Stimulated activated CD8-positive, alpha-beta memory T cell treated with anti-CD3 and anti-CD28 coated beads, Interleukin-2, amount 100 ng/mL, for 1 hour (primary cell): ENCODE results near the gene CES1.
"Not testable (repeated sequence)": the region's sequence is repeated elsewhere in the genome, so short reads cannot be mapped to it uniquely, and the experiment has no call there.

Experiments used
- DNase-seq, 2 donors: peaks; one replicate each; pipeline ENCODE4 v3.0.0-alpha.2; 2020; ENCODE audit warnings: low read depth in 2 of 2

CES1 gene

DNA sequence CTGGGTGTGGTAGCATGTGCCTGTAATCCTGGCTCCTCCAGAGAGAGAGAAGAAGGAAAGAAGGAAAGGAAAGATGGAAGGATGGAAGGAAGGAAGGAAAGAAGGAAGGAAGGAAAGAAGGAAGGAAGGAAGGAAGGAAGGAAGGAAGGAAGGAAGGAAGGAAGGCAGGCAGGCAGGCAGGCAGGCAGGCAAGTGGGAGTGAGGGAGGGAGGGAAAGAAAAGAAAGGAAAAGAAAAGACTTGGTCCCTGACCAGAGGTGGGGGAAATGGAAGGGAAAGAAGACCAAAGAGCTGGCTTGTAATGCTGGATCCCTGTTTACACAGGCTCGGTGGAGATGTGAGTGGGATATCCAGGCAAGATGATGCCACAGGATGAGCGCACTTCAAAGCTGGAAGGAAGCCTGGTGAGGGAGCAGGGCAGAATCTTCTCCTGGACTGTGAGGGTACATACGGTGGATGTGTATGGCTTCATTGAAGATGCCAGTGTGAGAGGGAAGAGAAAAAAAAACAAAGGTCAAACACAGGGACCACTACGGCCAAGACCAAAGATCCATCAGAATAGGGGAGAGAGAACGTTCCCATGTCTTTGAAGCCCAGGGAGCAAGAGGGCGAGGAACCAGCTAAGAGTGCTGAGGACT is 2.1 kb downstream of the CES1 start:
- no peak for DNase-seq

DNA sequence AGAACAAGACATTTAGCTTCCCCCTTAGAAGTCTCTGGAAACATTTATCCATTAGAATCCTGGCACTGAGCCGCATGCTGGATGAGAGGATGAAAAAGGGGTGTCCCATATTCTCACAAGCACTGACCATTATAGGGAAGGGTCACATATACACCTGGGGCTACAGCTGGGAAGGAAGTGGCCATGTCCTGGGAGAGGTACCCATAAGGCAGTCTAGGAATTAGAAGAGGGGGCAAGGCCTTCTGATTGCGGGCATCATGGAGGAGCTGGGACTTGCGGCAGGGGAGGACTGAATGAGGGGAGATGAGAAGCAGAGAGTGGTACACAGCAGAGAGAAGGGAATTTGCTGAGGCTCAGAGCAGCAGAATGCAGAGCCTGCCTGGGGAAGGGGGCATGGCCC is 3.7 kb downstream of the CES1 start:
- not testable (repeated sequence) for DNase-seq

DNA sequence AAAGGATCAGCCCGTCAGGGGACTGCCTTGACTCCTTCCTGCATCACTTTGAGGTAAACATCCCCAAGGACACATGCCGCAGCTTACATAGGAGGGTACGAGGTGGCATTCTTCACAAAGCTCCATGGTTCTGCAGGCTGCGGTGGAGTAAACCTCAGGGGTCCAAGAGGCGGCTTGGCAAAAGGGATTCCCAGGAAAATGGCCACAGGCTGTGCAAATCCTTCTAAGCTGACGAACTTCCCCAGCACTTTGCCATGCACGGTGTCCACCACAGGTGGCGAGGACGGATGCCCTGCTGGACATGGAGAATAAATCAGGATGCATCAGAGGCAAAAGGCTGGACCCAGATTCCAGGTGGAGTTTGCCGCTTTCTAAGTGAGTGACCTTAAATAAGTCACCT is 4.2 kb downstream of the CES1 start:
- no peak for DNase-seq

DNA sequence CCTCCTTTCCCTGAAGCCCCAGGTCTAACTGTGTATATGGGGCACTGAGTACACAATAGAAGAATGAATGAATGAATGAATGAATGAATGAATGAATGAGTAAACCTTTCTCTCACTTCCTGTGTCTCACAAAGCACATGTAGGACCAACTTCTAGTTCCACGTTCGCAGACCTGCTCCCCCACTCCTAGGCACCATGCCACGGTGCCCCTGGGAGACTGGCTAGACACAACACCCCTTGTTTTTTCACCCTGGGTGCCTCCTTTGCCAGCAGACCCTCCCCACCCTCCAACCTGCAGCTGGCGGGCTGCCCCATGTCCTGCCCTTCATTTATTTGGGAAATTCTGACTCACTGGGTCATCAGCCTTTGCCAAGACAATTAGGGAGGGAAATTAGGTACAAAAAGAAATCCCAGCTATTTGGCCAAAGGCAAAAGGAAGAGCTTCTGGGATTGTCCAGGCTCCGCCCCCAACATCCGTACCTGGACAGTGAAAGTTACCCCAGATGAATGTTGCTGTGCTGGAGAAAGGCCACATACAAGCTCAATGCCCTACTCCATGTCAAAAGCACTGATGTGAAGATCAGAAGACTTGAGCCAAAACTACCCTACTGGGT is 7.7 kb downstream of the CES1 start:
- no peak for DNase-seq

DNA sequence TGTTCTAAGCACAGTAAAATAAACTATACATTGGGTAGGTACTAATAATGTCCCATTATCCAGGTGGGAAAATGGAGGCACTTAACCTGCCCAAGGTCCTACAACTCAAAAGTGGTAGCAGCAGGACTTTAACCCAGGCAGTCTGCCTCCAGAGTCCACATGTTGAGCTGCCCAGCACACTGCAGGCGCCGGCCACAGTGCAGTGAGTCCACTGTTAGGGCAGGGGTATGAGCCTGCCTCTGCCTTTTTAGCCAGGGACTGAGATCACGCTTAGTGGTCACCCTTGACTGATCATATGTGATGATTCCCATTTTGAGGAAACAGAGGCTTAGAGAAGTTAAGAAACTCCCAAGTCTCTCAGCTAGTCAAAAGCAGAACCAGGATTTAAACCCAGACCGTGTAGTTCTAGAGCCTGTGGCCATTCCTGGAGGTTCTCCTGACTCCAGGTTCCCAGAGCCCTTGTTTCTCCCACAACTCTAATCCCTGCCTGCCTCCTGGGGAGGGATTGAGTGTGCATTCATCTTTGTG is 8.4 kb downstream of the CES1 start:
- no peak for DNase-seq

DNA sequence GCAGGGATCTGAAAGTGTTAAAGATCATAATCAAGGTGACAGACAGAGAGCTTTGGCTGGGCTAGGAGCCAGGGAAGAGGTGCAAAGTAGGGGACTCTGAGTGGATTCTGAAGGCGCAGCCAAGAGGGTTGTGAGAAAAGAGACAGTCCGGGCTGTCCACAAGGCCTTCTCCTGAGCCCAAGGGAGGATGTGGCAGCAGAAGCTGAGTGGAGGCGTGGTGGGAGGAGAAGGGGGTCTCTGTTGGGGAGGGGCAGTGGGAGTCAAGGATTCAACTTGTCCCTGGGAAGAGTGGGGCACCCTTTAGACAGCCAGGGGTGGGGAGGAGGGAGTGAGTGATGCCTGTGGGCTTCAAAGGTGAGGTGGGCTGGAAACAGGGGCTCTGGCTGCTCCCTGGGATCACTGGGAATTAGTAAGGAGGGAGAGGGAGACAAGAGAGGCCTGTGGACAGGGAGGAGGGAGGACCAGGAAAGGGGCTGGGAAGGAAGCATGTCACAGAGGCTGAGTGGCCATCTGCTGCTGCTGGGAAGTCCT is 10.6 kb downstream of the CES1 start:
- DNase-seq, result no peak

DNA sequence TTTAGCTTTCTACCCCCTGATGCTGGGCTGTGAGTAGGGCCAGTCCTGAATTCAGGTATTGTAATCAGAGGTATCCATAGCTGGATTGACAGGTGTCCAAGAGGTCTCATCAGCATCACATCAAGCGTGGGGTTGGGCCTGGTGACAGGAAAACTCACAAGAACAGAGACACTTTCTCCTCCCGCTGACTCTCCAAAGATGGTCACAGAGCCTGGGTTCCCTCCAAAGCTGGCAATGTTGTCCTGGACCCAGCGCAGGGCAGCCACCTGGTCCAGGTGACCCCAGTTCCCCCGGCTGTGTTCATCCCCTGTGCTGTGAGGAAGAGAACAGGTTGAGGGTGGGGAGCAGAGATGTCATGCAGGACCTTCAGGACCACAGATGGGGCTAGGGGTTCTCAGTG is 11.7 kb downstream of the CES1 start:
- no peak for DNase-seq

DNA sequence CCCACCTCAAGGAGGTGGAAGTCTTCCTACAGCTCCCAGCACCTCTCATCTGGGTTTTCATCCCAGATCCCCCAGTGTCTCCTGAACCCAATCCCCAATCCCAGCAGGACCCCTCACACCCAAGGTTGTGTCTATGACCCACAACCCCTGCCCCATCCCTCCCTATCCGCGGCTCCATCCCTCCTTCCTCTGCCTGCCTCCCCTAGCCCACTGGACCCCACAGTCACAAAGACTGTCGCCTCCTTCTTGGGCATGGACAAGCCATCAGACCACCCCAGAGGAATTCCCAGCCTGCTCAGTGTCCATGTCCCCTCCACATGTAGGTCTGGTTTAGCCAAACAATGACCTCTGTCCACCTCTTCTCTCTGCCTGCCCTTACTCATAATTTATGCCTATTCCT is 12.3 kb downstream of the CES1 start:
- no peak for DNase-seq

DNA sequence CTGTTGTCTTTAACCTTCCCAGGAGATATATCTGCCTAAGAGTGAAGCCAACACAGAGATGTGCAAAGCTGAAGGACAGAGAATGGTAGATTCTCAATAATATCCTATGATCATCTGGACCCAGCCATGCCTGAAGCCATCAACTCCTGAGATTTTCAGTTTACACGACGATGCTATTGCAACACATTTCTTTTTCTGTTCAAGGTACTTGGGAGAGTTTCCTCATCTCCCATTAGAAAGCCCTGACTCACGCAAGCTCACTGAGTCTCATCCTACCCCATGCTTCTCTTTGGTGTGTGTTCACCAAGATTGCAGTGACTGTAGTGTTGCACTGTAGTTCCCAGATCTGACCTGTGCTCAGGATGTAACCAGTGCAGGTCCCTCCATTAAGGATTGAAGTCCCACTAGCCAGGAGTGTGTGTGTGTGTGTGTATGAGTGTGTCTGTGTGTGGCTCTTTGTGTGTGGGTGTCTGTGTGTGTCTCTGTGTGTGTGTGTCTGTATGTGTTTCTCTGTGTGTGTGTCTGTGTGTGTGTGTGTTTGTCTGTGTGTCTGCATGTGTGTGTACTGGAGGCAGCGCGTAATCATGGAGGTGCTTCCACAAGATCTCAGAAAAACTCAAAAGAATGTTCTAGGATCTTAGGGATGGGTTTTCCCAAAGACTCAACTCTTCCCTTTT is 15.5 kb downstream of the CES1 start:
- no peak for DNase-seq

DNA sequence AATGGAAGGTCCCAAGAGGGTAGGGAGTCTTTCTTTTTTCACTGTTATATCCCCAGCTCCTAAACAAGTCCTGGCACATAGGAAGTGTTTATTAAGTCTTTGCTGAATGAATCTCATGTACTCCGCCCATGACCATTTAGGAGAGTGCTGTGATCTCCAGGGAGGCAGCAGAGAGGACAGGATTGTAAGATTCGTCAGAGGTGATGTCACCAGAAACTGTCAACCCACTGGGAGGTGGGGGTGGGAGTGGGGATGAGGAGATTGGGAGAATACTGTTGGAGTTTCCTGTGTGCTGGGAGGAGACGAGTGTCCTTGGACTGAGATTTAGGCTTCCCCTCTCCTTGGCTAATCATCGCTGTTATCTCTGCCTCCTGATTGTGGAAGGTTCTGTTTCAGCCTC is 16.7 kb downstream of the CES1 start:
- DNase-seq, result not testable (repeated sequence)

DNA sequence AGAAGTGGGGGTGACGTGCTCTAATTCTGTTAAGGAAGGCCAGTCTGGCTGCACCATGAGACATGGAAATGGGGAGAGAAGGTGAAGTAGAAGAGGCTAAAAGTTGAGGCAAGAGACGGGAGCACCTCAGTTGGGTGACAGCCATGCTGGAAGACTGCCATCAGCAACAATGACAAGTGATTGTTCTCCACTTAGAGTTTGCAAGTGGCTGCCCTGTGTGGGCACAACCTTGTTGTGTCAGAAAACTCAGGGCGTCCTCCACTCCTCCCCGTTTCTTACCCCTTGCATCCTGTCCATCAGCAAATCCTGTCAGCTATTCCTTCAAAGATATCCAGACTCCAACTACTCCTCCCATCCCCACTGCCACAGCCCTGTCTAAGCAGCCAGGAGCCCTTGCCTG is 17.6 kb downstream of the CES1 start:
- DNase-seq, result no peak

DNA sequence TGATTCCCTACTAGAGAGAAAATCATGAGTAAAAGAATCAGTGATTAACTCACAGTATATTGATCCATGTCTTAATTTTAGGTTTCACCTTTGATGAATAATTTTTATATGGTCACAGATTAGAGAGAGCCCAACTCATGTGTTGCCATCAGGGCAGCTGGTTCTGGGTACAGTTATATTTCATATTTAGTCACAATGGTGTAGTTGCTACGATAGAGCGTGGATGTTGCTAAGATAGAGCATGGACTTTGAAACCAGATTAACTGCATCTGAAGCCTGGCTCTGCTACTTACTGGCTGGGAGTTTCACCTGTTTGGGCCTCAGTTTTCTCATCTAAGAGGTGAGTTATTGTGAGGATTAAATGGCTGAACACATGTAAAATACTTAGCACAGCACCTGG is 18.7 kb downstream of the CES1 start:
- not testable (repeated sequence) for DNase-seq

DNA sequence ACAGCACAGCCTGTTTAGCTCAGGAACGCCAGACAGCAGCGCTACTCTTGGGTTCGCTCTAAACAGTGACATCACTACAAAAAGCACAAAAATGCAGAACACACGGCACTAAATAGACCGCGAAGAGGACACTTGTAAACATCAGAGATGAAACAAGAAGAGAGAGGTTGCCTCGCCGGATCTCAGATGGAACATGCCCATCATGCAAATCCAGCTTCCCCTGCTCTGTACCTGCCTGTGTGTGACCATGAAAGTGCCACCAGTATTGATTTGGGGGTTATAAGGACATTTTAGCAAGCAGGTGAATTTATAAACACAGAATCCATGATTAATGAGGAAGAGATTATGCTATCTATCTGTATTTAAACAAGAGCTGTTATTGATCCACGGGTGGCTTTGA is 19.2 kb downstream of the CES1 start:
- DNase-seq, result not testable (repeated sequence)

DNA sequence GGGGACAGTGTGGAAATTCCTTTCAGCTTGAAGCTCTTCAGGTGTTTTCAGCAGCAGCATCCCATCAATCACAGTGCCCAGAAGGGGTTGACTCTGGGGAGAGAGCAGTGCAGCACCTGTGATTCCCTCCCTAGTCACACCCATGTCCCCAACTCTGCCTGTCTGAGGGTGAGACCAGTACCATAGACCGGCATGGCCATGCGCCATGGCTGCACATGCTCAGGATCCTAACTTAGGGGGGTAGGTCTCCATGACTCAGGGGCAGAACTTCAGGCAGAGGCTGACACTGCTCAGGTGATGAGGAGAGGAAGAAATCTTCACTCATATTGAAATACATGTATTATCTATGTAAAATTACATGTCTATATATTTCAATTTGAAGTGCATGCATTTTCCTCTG is 19.9 kb downstream of the CES1 start:
- no peak for DNase-seq

DNA sequence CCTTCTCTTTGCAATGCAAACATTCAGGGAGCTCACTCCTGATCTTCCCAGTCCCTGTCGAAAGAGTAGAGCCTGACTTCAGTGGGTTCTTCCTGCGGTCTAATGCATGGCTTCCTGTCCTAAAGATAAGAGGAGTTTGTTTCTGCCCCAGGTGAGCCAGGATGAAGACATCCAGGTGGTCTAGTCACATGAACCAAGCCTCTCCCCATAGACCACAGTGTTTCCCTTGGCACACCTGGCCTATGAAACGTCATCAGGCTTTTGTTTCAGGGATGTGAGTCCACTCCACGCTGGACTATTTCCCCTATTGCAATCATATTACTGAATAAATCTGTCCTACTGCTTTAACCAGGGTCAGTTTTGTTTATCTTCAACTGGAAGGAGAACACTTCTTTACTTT is 21.1 kb downstream of the CES1 start:
- DNase-seq, result no peak

DNA sequence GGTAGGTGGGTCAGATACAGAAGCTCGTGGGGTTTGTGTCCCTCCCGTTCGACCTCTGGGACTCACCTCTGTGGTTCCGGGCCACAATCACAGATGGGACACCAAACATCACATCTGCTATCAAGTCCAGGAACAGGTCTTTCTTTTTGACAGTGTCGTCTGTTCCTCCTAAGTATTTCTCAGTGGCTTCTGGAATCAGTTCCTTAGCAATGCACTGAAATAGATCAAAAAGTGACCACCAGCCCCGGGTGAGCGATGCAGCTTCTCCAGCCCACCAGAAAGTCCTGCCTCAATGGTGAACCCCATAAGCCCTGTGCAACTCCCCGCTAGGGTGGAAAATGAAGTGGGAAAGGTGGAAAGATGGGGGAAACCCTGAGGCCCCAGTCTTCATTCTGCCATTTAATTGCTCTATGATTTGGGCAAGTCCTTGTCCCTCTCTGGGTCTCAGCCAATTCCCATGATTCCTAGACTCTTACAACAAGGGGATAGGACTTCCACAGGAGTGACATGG is 22.4 kb downstream of the CES1 start:
- DNase-seq, result no peak

DNA sequence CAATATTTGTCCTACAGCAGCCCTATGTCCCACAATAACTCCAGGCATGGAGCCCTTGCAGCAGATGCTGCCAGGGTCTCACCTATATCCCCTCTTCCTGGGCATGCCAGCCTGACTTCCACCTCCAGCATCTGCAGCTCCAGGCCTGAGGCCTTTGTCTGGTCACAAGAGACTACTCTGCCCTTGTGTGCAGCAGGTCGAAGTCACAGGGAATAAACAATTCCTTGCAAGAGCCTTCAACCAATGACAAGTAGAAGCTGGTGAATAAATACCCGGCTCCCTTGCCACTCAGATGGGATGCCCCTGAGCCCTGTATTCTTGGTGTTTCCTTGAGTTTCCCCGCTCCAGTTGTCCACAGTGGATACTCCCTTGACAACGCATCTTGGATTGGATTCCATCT is 23.0 kb downstream of the CES1 start:
- DNase-seq, result no peak

DNA sequence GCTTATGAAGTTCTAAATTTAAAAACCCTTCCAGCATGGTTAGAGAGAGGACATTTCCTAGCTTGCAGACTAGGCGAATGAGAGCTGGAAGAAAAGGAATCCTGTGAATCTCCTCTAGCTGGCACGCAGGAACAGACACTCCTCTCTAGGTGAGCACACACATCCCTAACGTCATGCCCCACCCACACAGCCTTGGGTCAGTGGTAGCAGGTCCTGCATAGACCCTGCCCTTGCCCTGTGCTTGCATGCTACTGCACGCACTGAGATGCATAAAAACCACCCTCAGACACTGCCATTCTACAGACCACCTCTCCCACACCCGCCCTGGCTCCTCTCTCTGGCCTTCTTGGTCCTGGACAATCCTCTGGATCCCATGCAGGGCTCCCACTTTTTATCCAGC is 23.5 kb downstream of the CES1 start:
- DNase-seq, result no peak

DNA sequence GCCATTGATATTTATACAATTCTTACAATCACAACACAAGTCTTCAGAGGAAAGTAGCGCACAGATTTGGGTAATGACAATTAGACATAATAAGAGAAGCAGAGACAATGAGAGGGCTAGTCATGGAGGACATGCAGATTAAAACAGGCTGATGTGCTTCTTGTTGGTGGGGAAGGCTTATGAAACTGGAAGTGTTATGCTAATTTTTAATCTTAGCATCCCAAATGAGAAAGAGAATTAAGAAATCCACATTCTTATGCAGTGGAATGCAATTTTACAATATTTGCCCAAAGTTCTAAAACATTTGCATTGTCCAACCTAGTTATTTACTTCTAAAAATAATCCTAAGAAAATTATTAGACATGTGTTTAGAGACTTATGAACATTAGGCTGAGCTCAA is 24.6 kb downstream of the CES1 start:
- not testable (repeated sequence) for DNase-seq

DNA sequence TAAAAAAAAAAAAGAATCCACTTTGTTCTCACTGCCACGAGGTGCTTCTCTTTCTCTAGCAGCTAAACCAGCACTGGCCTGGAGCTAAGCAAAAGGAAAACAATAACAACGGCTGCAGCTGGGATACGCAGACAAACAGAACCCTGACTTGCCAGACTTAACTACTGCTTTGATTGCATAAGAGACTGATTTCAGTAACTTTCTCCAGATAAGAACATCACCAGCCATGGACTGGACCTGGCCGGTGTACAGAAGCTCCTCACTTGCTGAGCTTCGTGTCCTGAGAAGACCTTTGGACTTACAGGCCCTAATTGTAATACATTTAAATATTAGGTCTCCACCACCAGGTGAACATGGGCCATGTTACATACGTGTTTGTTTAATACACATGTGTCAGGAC is 27.8 kb downstream of the CES1 start:
- DNase-seq, result not testable (repeated sequence)

DNA sequence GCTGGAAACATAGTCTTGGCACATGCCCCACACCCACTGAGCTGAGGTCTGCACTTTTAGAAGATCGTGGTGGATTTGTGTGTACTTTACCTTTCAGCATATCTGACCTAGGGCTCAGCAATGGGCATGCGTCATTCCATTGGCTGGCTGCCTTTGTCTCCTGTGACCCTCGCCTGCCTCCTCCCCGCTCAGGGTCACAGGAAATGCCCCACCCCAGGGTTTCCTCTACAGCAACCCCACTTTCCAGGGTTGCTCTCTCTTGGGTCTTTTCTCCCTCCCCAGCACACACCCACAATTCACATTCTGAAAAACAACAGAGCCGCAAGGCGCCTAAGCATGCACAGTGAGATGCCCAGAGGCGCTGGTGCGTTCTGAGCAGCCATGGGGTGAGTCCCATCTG is 29.2 kb downstream of the CES1 start:
- DNase-seq, result not testable (repeated sequence)

DNA sequence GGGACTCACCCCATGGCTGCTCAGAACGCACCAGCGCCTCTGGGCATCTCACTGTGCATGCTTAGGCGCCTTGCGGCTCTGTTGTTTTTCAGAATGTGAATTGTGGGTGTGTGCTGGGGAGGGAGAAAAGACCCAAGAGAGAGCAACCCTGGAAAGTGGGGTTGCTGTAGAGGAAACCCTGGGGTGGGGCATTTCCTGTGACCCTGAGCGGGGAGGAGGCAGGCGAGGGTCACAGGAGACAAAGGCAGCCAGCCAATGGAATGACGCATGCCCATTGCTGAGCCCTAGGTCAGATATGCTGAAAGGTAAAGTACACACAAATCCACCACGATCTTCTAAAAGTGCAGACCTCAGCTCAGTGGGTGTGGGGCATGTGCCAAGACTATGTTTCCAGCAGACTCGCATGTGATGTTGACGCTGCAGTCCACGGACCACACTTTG is 39.9 kb downstream of the CES1 start:
- DNase-seq, result not testable (repeated sequence)

DNA sequence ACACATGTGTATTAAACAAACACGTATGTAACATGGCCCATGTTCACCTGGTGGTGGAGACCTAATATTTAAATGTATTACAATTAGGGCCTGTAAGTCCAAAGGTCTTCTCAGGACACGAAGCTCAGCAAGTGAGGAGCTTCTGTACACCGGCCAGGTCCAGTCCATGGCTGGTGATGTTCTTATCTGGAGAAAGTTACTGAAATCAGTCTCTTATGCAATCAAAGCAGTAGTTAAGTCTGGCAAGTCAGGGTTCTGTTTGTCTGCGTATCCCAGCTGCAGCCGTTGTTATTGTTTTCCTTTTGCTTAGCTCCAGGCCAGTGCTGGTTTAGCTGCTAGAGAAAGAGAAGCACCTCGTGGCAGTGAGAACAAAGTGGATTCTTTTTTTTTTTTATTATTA is 41.4 kb downstream of the CES1 start:
- not testable (repeated sequence) for DNase-seq
